ENCODE measurements around the gene KCNH4.

DNA sequence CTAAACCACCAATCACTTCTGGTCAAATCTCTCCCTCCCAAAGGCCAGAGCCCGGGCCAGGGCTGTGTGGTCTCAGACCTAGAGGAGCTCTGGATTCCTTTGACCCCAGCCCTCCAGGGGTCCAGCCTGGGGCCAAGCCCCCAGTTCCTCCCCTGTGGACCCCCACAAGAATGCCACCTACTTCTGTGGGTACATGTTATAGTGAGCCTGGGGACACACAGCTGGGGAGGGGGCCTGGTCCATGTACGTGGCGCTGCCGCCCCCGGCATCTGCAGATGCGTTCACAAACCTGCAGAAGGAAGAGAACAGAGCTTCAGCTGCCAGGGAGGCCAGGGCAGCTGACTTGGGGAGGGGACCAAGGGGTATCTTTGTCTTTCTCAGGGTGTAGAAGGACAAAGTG, 21.2 kb upstream of the KCNH4 start:
- TF ChIP-seq, protein P1, sequence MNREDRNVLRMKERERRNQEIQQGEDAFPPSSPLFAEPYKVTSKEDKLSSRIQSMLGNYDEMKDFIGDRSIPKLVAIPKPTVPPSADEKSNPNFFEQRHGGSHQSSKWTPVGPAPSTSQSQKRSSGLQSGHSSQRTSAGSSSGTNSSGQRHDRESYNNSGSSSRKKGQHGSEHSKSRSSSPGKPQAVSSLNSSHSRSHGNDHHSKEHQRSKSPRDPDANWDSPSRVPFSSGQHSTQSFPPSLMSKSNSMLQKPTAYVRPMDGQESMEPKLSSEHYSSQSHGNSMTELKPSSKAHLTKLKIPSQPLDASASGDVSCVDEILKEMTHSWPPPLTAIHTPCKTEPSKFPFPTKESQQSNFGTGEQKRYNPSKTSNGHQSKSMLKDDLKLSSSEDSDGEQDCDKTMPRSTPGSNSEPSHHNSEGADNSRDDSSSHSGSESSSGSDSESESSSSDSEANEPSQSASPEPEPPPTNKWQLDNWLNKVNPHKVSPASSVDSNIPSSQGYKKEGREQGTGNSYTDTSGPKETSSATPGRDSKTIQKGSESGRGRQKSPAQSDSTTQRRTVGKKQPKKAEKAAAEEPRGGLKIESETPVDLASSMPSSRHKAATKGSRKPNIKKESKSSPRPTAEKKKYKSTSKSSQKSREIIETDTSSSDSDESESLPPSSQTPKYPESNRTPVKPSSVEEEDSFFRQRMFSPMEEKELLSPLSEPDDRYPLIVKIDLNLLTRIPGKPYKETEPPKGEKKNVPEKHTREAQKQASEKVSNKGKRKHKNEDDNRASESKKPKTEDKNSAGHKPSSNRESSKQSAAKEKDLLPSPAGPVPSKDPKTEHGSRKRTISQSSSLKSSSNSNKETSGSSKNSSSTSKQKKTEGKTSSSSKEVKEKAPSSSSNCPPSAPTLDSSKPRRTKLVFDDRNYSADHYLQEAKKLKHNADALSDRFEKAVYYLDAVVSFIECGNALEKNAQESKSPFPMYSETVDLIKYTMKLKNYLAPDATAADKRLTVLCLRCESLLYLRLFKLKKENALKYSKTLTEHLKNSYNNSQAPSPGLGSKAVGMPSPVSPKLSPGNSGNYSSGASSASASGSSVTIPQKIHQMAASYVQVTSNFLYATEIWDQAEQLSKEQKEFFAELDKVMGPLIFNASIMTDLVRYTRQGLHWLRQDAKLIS (CRISPR knock-in tag; IDR thresholded peaks at IDR 0.05), result no peak
- TF ChIP-seq, protein P2, sequence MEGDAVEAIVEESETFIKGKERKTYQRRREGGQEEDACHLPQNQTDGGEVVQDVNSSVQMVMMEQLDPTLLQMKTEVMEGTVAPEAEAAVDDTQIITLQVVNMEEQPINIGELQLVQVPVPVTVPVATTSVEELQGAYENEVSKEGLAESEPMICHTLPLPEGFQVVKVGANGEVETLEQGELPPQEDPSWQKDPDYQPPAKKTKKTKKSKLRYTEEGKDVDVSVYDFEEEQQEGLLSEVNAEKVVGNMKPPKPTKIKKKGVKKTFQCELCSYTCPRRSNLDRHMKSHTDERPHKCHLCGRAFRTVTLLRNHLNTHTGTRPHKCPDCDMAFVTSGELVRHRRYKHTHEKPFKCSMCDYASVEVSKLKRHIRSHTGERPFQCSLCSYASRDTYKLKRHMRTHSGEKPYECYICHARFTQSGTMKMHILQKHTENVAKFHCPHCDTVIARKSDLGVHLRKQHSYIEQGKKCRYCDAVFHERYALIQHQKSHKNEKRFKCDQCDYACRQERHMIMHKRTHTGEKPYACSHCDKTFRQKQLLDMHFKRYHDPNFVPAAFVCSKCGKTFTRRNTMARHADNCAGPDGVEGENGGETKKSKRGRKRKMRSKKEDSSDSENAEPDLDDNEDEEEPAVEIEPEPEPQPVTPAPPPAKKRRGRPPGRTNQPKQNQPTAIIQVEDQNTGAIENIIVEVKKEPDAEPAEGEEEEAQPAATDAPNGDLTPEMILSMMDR (IDR thresholded peaks at IDR 0.05 in 2 of 3, conservative IDR thresholded peaks at IDR 0.05 in 1 of 3; ENCODE audit: insufficient read depth in 2 of 3, low read depth in 1 of 3, low read length in 3 of 3), result no peak
- TF ChIP-seq, protein P3, sequence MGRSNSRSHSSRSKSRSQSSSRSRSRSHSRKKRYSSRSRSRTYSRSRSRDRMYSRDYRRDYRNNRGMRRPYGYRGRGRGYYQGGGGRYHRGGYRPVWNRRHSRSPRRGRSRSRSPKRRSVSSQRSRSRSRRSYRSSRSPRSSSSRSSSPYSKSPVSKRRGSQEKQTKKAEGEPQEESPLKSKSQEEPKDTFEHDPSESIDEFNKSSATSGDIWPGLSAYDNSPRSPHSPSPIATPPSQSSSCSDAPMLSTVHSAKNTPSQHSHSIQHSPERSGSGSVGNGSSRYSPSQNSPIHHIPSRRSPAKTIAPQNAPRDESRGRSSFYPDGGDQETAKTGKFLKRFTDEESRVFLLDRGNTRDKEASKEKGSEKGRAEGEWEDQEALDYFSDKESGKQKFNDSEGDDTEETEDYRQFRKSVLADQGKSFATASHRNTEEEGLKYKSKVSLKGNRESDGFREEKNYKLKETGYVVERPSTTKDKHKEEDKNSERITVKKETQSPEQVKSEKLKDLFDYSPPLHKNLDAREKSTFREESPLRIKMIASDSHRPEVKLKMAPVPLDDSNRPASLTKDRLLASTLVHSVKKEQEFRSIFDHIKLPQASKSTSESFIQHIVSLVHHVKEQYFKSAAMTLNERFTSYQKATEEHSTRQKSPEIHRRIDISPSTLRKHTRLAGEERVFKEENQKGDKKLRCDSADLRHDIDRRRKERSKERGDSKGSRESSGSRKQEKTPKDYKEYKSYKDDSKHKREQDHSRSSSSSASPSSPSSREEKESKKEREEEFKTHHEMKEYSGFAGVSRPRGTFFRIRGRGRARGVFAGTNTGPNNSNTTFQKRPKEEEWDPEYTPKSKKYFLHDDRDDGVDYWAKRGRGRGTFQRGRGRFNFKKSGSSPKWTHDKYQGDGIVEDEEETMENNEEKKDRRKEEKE (IDR thresholded peaks at IDR 0.05; ENCODE audit: borderline replicate concordance in 1 of 2, control insufficient read depth in 1 of 2, low read depth in 2 of 2, low read length in 1 of 2), result no peak
- TF ChIP-seq CCNT2 (IDR thresholded peaks at IDR 0.05; ENCODE audit: borderline replicate concordance, extremely low read depth, insufficient read length, low read depth, low read length) (no peak), CBX5 (IDR thresholded peaks at IDR 0.05; ENCODE audit: borderline replicate concordance, low read depth) (no peak), ZBTB1 (CRISPR knock-in tag; IDR thresholded peaks at IDR 0.05; ENCODE audit: borderline replicate concordance, low read depth) (no peak), CBX8 (IDR thresholded peaks at IDR 0.05; ENCODE audit: borderline replicate concordance, extremely low read depth, low read depth, low read length, poor library complexity, severe bottlenecking) (no peak), EZH2 (IDR thresholded peaks at IDR 0.05; ENCODE audit: borderline replicate concordance, low read depth, low read length) (no peak), FOXK2 (conservative IDR thresholded peaks at IDR 0.05 in 1 of 2, IDR thresholded peaks at IDR 0.05 in 1 of 2; ENCODE audit: low read depth in 2 of 2) (no peak), DACH1 (IDR thresholded peaks at IDR 0.05; ENCODE audit: partially characterized antibody) (no peak), ELF4 (CRISPR knock-in tag; IDR thresholded peaks at IDR 0.05) (no peak)
- TF ChIP-seq, protein P4, sequence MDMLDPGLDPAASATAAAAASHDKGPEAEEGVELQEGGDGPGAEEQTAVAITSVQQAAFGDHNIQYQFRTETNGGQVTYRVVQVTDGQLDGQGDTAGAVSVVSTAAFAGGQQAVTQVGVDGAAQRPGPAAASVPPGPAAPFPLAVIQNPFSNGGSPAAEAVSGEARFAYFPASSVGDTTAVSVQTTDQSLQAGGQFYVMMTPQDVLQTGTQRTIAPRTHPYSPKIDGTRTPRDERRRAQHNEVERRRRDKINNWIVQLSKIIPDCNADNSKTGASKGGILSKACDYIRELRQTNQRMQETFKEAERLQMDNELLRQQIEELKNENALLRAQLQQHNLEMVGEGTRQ (CRISPR knock-in tag; IDR thresholded peaks at IDR 0.05), result no peak
- TF ChIP-seq, protein P5, sequence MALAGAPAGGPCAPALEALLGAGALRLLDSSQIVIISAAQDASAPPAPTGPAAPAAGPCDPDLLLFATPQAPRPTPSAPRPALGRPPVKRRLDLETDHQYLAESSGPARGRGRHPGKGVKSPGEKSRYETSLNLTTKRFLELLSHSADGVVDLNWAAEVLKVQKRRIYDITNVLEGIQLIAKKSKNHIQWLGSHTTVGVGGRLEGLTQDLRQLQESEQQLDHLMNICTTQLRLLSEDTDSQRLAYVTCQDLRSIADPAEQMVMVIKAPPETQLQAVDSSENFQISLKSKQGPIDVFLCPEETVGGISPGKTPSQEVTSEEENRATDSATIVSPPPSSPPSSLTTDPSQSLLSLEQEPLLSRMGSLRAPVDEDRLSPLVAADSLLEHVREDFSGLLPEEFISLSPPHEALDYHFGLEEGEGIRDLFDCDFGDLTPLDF (CRISPR knock-in tag; IDR thresholded peaks at IDR 0.05), result no peak
- TF ChIP-seq, protein P6, sequence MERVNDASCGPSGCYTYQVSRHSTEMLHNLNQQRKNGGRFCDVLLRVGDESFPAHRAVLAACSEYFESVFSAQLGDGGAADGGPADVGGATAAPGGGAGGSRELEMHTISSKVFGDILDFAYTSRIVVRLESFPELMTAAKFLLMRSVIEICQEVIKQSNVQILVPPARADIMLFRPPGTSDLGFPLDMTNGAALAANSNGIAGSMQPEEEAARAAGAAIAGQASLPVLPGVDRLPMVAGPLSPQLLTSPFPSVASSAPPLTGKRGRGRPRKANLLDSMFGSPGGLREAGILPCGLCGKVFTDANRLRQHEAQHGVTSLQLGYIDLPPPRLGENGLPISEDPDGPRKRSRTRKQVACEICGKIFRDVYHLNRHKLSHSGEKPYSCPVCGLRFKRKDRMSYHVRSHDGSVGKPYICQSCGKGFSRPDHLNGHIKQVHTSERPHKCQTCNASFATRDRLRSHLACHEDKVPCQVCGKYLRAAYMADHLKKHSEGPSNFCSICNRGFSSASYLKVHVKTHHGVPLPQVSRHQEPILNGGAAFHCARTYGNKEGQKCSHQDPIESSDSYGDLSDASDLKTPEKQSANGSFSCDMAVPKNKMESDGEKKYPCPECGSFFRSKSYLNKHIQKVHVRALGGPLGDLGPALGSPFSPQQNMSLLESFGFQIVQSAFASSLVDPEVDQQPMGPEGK (CRISPR knock-in tag; IDR thresholded peaks at IDR 0.05; ENCODE audit: borderline replicate concordance), result no peak

Measured in K562 (cell line).